HG03520 (cell line): ENCODE measurements around the gene MEIS1.

Source experiments
- ATAC-seq: cut with Tn5 transposase; IDR thresholded peaks from one replicate; pipeline ENCODE4 v1.9.1; 2021; ENCODE audit warnings: mild to moderate bottlenecking, moderate library complexity; ENCODE audit not compliant: unreplicated experiment

Gene MEIS1

GRCh38 chr2:66561645-66562303 lies 126.8 kb downstream of the MEIS1 start:
- no peak for ATAC-seq

GRCh38 chr2:66562304-66562685 lies 127.4 kb downstream of the MEIS1 start:
- no peak for ATAC-seq

- no peak for ATAC-seq
These were observed 128.5 kb downstream of the MEIS1 start for GRCh38 chr2:66563473-66563872.

- ATAC-seq, result no peak
These were observed 130.4 kb downstream of the MEIS1 start for GRCh38 chr2:66565291-66565690.

- no peak for ATAC-seq
These were observed 131.9 kb downstream of the MEIS1 start for GRCh38 chr2:66566726-66567399.

GRCh38 chr2:66567729-66568128 lies 132.8 kb downstream of the MEIS1 start:
- ATAC-seq, result no peak

- no peak for ATAC-seq
These were observed 133.8 kb downstream of the MEIS1 start for GRCh38 chr2:66568650-66569300.

DNA sequence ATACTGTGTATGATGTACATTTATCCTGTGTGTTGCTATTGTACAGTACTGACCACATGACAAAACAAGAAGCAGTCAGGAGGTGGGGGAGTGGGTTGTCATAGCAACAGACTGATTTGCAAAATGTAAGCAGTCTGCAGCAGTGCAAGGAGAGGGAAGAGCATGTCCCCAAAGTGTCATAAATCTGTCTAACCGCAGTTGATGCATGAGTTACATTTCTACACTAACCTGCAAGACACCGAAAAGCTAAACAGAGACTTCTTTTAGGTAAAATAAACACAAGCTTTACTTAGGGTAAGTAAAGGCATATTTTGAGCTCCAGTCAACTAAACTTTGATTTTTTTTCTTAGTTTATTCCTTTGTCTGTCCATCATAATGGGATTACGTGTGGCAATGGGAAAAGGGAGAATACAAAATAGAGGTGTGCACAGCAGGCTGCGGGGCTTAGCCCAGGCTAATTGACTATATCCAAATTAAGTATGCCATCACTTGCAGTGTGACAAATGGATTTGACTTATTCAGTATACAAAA lies 134.5 kb downstream of the MEIS1 start:
- ATAC-seq, result no peak

- ATAC-seq, result no peak
These were observed 135.0 kb downstream of the MEIS1 start for GRCh38 chr2:66569974-66570373.

DNA sequence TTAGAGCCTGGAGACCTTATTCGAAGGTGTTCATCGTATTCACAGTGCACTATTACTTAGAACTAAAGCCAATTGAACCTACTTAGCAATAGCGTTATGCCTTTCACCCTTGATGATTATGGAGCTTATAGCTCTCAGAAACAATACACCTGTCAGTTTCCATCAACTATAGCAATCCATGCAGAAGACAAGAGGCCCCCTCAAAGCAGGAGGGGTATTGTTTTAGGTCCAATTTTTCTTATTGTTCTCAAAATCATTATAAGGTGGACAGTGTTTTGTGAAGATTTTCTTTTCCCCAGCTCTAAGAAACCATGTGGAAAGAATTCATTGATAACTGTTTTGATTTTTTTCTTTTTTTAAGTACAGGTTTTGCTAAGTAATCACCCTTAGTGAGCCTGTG lies 135.5 kb downstream of the MEIS1 start:
- no peak for ATAC-seq

GRCh38 chr2:66571918-66572317 lies 137.0 kb downstream of the MEIS1 start:
- no peak for ATAC-seq

- ATAC-seq, result no peak
These were observed 137.5 kb downstream of the MEIS1 start for GRCh38 chr2:66572391-66572790.

DNA sequence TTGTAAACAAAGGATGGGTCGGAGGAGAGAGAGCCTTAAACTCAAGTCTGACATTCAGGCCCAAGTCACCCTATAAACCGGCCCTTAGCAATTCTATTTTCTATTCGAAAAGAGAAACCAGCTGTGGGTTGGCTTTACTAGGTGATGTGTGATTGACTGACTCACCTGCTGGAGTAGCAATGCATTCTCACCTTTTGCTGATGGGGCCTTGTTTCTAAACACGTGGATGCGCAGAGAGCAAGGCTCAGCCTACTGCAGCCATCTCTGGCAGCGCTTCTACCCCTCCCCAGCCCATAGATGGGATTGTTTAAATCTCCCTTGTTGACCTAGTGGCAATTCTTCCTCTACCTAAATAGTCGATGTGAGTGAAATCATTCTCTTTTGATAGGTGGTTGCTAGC lies 138.5 kb downstream of the MEIS1 start:
- no peak for ATAC-seq

DNA sequence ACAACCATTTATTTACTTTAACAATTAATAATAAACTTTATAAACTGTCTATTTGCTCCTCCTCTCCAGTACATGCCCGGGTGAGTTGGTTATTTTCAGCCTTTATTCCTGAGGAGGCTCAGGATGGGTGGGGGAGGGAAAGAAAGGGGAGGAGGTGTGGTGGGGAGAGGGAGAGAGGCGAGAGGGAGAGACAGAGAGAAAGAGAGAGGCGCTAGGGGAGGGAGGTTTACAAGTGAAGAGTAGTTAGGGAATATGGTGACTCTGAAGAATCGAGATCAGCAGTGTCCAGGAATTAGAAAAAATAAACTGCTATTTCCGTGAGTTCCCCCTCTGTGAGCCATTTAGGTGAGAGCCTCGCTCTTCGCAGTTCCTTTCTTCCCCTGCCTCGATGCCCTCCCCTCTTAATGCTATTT lies 138.9 kb downstream of the MEIS1 start:
- ATAC-seq, result no peak

- no peak for ATAC-seq
These were observed 140.0 kb downstream of the MEIS1 start for GRCh38 chr2:66574701-66575624.

GRCh38 chr2:66575625-66576310 lies 140.8 kb downstream of the MEIS1 start:
- no peak for ATAC-seq

GRCh38 chr2:66576311-66576560 lies 141.3 kb downstream of the MEIS1 start:
- no peak for ATAC-seq

DNA sequence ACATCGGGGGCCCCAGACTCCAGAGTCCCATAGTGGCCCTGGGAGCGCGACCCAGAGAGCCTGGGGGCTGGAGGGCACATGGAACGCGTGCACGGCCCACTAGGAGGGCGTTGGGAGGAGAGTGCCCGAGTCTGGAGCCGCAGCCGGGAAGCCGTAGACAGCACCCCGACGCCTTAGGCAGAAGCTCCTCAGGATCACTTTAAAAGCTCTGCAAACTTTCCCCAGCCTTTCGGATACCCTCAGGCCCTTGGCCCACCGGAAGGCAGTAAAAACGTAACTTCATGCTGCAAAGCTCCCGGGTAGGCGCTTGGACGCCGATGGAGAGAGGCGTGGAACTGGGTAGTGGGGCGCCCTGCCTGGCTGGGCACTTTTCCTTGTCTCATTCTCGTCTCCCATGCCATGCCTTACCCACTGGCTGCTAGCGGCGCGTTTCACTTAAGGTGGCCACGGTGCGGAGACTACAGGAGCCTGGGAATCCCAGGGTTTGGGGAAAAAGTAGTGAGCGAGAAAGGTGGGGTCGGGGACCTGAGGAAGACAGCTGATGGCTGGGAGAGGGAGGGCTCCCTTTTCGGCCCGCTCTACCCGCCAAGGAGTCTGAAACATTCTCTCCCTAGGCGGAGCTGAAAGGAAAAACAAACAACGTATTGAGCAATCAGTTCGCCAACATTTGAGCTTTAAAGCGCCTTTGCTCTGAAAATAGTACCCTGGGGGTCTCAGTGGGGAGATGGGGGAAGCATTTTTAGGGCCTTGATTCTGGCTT lies 141.8 kb downstream of the MEIS1 start:
- no peak for ATAC-seq

GRCh38 chr2:66577321-66578053 lies 142.6 kb downstream of the MEIS1 start:
- ATAC-seq, result no peak
